Measurements from ENCODE around the gene PURA. TPM values are rescaled to one million over a fixed set of nuclear protein-coding genes. Genes with fewer than 3 reads are reported as not detected.

Gene PURA
- polyA plus RNA-seq, 3 donors = 1.1 to 1.6 (median 1.2) TPM

DNA sequence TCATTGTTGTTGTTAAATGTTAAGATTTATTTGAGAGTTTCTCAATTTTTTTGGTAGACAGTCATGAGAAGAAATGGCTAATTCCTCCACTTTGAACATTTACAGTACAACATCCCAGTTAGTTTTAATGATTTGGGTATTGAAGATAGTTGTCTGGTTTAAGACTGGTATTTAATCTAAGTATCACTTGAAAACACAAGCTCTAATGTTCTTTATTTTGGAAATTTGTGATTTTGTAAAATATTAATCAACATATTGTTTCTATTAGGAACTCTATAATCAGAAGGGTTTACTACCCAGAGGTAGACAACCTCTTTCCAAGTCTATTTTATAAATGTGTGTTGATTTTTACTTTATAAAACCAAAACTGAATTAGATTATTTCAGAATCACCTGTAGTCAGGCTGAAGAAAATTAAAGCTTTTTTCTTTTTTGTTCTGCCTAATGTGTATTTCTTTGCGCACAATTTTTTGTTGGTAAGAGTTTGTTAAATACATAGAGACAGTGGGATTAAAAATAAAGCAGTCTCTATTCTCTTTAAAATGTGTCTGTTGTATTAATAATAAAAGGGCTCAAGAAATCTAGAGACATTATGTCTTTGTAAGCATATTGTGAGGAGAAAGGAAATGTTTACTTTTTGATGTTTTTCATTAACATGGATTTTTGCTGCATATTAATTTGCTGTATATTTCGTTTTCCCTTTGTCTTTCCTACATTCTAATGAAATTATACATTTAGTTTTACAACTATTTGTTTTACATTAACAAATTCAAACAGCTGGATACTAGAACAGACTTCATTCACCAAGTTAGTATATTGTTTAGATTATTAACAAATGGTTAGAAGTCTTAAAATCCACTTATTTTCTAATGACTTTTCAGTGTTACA is 3.9 kb upstream of the PURA start:
- H3K4me3 ChIP-seq (replicated peaks in 1 of 3; ENCODE audit: low read depth in 2 of 3, low read length in 3 of 3) = no peak overlapping the region
- peaks cover 57% of the 10 kb centered on the region for H3K4me1 Mint-ChIP-seq
- no peaks in the 10 kb centered on the region for H3K9me3 ChIP-seq (replicated peaks in 1 of 2; ENCODE audit: control insufficient read depth in 1 of 2, insufficient read depth in 1 of 2, low read length in 2 of 2)
- no peak for DNase-seq
- H3K27ac ChIP-seq (ENCODE audit: low read depth in 1 of 2, low read length in 2 of 2) = no peak overlapping the region
- H2AFZ ChIP-seq (ENCODE audit: insufficient read depth, low read depth, low read length, poor library complexity, severe bottlenecking) = no peak overlapping the region
- H4K20me1 ChIP-seq (ENCODE audit: insufficient read depth, low read length) = peaks cover 51% of the 10 kb centered on the region
- H3K79me2 ChIP-seq (ENCODE audit: insufficient read depth, low read length) = peaks cover 23% of the 10 kb centered on the region
- peaks cover 8 to 12% of the 10 kb centered on the region in 2 donors for H3K36me3 Mint-ChIP-seq
- peaks cover 45 to 60% of the 10 kb centered on the region in 2 donors for H3K4me1 ChIP-seq (ENCODE audit: control insufficient read depth in 1 of 2, insufficient read depth in 2 of 2, low read length in 2 of 2)
- H3K9ac ChIP-seq (ENCODE audit: insufficient read depth, low read length, poor library complexity, severe bottlenecking) = no peak overlapping the region
- peaks cover 53 to 61% (median 53%) of the 10 kb centered on the region in 3 donors for H3K27me3 Mint-ChIP-seq (ENCODE audit: low read depth in 3 of 3)
- peaks cover 37 to 54% of the 10 kb centered on the region in 2 donors for H3K27me3 ChIP-seq (ENCODE audit: control insufficient read depth in 2 of 2, insufficient read depth in 2 of 2, low read length in 2 of 2)
- peaks cover 0 to 18% (median 4%) of the 10 kb centered on the region in 7 donors for H3K9me3 Mint-ChIP-seq
- H3K4me3 Mint-ChIP-seq = peak overlapping the region in 1 of 2 donors; percentile 96
- TF ChIP-seq, protein P1, sequence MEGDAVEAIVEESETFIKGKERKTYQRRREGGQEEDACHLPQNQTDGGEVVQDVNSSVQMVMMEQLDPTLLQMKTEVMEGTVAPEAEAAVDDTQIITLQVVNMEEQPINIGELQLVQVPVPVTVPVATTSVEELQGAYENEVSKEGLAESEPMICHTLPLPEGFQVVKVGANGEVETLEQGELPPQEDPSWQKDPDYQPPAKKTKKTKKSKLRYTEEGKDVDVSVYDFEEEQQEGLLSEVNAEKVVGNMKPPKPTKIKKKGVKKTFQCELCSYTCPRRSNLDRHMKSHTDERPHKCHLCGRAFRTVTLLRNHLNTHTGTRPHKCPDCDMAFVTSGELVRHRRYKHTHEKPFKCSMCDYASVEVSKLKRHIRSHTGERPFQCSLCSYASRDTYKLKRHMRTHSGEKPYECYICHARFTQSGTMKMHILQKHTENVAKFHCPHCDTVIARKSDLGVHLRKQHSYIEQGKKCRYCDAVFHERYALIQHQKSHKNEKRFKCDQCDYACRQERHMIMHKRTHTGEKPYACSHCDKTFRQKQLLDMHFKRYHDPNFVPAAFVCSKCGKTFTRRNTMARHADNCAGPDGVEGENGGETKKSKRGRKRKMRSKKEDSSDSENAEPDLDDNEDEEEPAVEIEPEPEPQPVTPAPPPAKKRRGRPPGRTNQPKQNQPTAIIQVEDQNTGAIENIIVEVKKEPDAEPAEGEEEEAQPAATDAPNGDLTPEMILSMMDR (IDR thresholded peaks at IDR 0.05) = no peak
- H3K27ac Mint-ChIP-seq = no peak overlapping the region
- H3K4me2 ChIP-seq (replicated peaks; ENCODE audit: extremely low read depth, low read length, poor library complexity, severe bottlenecking) = no peak overlapping the region
- intact Hi-C loops (cut with micrococcal nuclease) = loop anchor here in 1 of 2 donors (2.0 to 10.0 kb wide), 3 partner anchors 15 to 595 kb away; partner anchors contain the start of genes IGIP and ZMAT2
- no peaks in the 10 kb centered on the region for H3K36me3 ChIP-seq (replicated peaks in 1 of 2; ENCODE audit: control insufficient read depth in 1 of 2, insufficient read depth in 2 of 2, low read length in 2 of 2)
- WGBS (ENCODE audit: insufficient coverage) = no CpG with 5 or more reads among the region's 2 CpGs

DNA sequence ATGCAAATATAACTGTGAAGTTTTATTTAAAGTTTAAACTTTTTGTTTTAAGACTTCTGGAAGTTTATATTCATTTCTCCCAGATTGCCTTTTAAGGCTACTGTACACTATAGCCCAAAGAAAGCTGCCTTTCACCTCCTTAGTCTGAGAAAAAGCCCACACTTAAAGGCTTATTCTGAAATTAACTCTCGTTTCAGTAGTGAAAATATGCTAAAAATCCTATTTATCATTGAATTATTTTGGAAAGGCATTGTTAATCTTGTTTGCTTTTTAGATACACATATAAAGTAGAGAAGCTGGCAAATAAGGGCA is 3.3 kb upstream of the PURA start:
- Histone ChIP-seq H3K27ac (ENCODE audit: low read depth in 1 of 2, low read length in 2 of 2) (no peak overlapping the region), H3K9ac (ENCODE audit: insufficient read depth, low read length, poor library complexity, severe bottlenecking) (no peak overlapping the region), H2AFZ (ENCODE audit: insufficient read depth, low read depth, low read length, poor library complexity, severe bottlenecking) (no peak overlapping the region), H3K4me2 (replicated peaks; ENCODE audit: extremely low read depth, low read length, poor library complexity, severe bottlenecking) (no peak overlapping the region), H3K4me3 (replicated peaks in 1 of 3; ENCODE audit: low read depth in 2 of 3, low read length in 3 of 3) (no peak overlapping the region), H3K27me3 (ENCODE audit: control insufficient read depth in 2 of 2, insufficient read depth in 2 of 2, low read length in 2 of 2) (peaks cover 37 to 54% of the 10 kb centered on the region in 2 donors), H3K79me2 (ENCODE audit: insufficient read depth, low read length) (peaks cover 29% of the 10 kb centered on the region), H3K36me3 (replicated peaks in 1 of 2; ENCODE audit: control insufficient read depth in 1 of 2, insufficient read depth in 2 of 2, low read length in 2 of 2) (no peaks in the 10 kb centered on the region), H4K20me1 (ENCODE audit: insufficient read depth, low read length) (peaks cover 53% of the 10 kb centered on the region), H3K9me3 (replicated peaks in 1 of 2; ENCODE audit: control insufficient read depth in 1 of 2, insufficient read depth in 1 of 2, low read length in 2 of 2) (no peaks in the 10 kb centered on the region), H3K4me1 (ENCODE audit: control insufficient read depth in 1 of 2, insufficient read depth in 2 of 2, low read length in 2 of 2) (peaks cover 51 to 66% of the 10 kb centered on the region in 2 donors)
- peaks cover 61% of the 10 kb centered on the region for H3K4me1 Mint-ChIP-seq
- peak overlapping the region in 1 of 2 donors; percentile 61 for H3K4me3 Mint-ChIP-seq
- WGBS (ENCODE audit: insufficient coverage) = no CpG with 5 or more reads among the region's 1 CpG
- H3K27me3 Mint-ChIP-seq (ENCODE audit: low read depth in 3 of 3) = peaks cover 53 to 59% (median 53%) of the 10 kb centered on the region in 3 donors
- TF ChIP-seq, protein P1 (IDR thresholded peaks at IDR 0.05) = no peak
- intact Hi-C loops (cut with micrococcal nuclease) = loop anchor here in 1 of 2 donors (2.0 to 10.0 kb wide), 2 partner anchors 14 to 594 kb away; partner anchors contain the start of genes IGIP and ZMAT2
- no peak overlapping the region for H3K27ac Mint-ChIP-seq
- peaks cover 8 to 12% of the 10 kb centered on the region in 2 donors for H3K36me3 Mint-ChIP-seq
- H3K9me3 Mint-ChIP-seq = peaks cover 0 to 18% (median 4%) of the 10 kb centered on the region in 7 donors
- DNase-seq = no peak
